ENCODE measurements around the gene CAPNS2. TPM values are rescaled to one million over a fixed set of nuclear protein-coding genes. Genes with fewer than 3 reads are reported as not detected.

The CAPNS2 gene
- total and polyA plus RNA-seq, 3 experiments from 2014 or later = not detected

- H3K27me3 ChIP-seq (ENCODE audit: insufficient read depth, low read length, poor library complexity, severe bottlenecking) = no peaks in the 10 kb centered on the region
- Mint-ChIP-seq H3K36me3 (no peaks in the 10 kb centered on the region), H3K27me3 (peaks cover 0 to 2% of the 10 kb centered on the region in 2 donors), H3K27ac (no peak overlapping the region), H3K4me3 (no peak overlapping the region), H3K4me1 (no peaks in the 10 kb centered on the region), H3K9me3 (no peaks in the 10 kb centered on the region)
- no peaks in the 10 kb centered on the region for H3K4me1 ChIP-seq (ENCODE audit: insufficient read depth, low read length)
- no peak overlapping the region for H3K4me3 ChIP-seq (ENCODE audit: low read length)
- no peaks in the 10 kb centered on the region for H3K9me3 ChIP-seq (ENCODE audit: low read length)
- no peak for DNase-seq
- H3K27ac ChIP-seq (ENCODE audit: low read depth, low read length) = no peak overlapping the region
- no peaks in the 10 kb centered on the region for H3K36me3 ChIP-seq (ENCODE audit: insufficient read depth, low read length)
- POLR2A ChIA-PET = no interaction called here
- CTCF ChIA-PET = no interaction called here
Observed at GRCh38 chr16:55571191-55571897, 4.9 kb downstream of the CAPNS2 start.

- Histone ChIP-seq H3K27ac (ENCODE audit: low read depth, low read length) (no peak overlapping the region), H3K4me1 (ENCODE audit: insufficient read depth, low read length) (no peaks in the 10 kb centered on the region), H3K36me3 (ENCODE audit: insufficient read depth, low read length) (no peaks in the 10 kb centered on the region), H3K27me3 (ENCODE audit: insufficient read depth, low read length, poor library complexity, severe bottlenecking) (no peaks in the 10 kb centered on the region), H3K4me3 (ENCODE audit: low read length) (no peak overlapping the region), H3K9me3 (ENCODE audit: low read length) (no peaks in the 10 kb centered on the region)
- H3K9me3 Mint-ChIP-seq = no peaks in the 10 kb centered on the region
- no peaks in the 10 kb centered on the region for H3K4me1 Mint-ChIP-seq
- ChIA-PET CTCF (no interaction called here), POLR2A (no interaction called here)
- no peak overlapping the region for H3K4me3 Mint-ChIP-seq
- no peak overlapping the region for H3K27ac Mint-ChIP-seq
- no peaks in the 10 kb centered on the region for H3K36me3 Mint-ChIP-seq
- H3K27me3 Mint-ChIP-seq = peaks cover 0 to 2% of the 10 kb centered on the region in 2 donors
- DNase-seq = no peak
Observed at GRCh38 chr16:55572439-55572838, 6.0 kb downstream of the CAPNS2 start.

- H3K4me3 Mint-ChIP-seq = no peak overlapping the region
- POLR2A ChIA-PET = no interaction called here
- CTCF ChIA-PET = no interaction called here
- no peaks in the 10 kb centered on the region for H3K27me3 Mint-ChIP-seq
- H3K4me1 ChIP-seq (ENCODE audit: insufficient read depth, low read length) = no peaks in the 10 kb centered on the region
- no peak for DNase-seq
- H3K27ac ChIP-seq (ENCODE audit: low read depth, low read length) = no peak overlapping the region
- no peaks in the 10 kb centered on the region for H3K36me3 ChIP-seq (ENCODE audit: insufficient read depth, low read length)
- H3K9me3 ChIP-seq (ENCODE audit: low read length) = no peaks in the 10 kb centered on the region
- H3K4me3 ChIP-seq (ENCODE audit: low read length) = no peak overlapping the region
- no peaks in the 10 kb centered on the region for H3K27me3 ChIP-seq (ENCODE audit: insufficient read depth, low read length, poor library complexity, severe bottlenecking)
- no peaks in the 10 kb centered on the region for H3K9me3 Mint-ChIP-seq
- no peaks in the 10 kb centered on the region for H3K36me3 Mint-ChIP-seq
- no peak overlapping the region for H3K27ac Mint-ChIP-seq
- no peaks in the 10 kb centered on the region for H3K4me1 Mint-ChIP-seq
Observed at GRCh38 chr16:55574811-55575210, 8.3 kb downstream of the CAPNS2 start.

GRCh38 chr16:55575496-55575895 lies 9.0 kb downstream of the CAPNS2 start:
- Mint-ChIP-seq H3K27me3 (no peaks in the 10 kb centered on the region), H3K4me3 (no peak overlapping the region), H3K36me3 (no peaks in the 10 kb centered on the region), H3K27ac (no peak overlapping the region), H3K9me3 (no peaks in the 10 kb centered on the region), H3K4me1 (no peaks in the 10 kb centered on the region)
- Histone ChIP-seq H3K4me3 (ENCODE audit: low read length) (no peak overlapping the region), H3K27ac (ENCODE audit: low read depth, low read length) (no peak overlapping the region), H3K9me3 (ENCODE audit: low read length) (no peaks in the 10 kb centered on the region), H3K36me3 (ENCODE audit: insufficient read depth, low read length) (no peaks in the 10 kb centered on the region), H3K4me1 (ENCODE audit: insufficient read depth, low read length) (no peaks in the 10 kb centered on the region), H3K27me3 (ENCODE audit: insufficient read depth, low read length, poor library complexity, severe bottlenecking) (no peaks in the 10 kb centered on the region)
- no peak for DNase-seq
- ChIA-PET POLR2A (no interaction called here), CTCF (no interaction called here)

GRCh38 chr16:55576384-55576783 lies 9.9 kb downstream of the CAPNS2 start:
- H3K27me3 ChIP-seq (ENCODE audit: insufficient read depth, low read length, poor library complexity, severe bottlenecking) = no peaks in the 10 kb centered on the region
- no peak for DNase-seq
- H3K27ac Mint-ChIP-seq = no peak overlapping the region
- CTCF ChIA-PET = no interaction called here
- no peak overlapping the region for H3K4me3 Mint-ChIP-seq
- H3K36me3 ChIP-seq (ENCODE audit: insufficient read depth, low read length) = no peaks in the 10 kb centered on the region
- H3K27ac ChIP-seq (ENCODE audit: low read depth, low read length) = no peak overlapping the region
- H3K27me3 Mint-ChIP-seq = no peaks in the 10 kb centered on the region
- H3K4me3 ChIP-seq (ENCODE audit: low read length) = no peak overlapping the region
- POLR2A ChIA-PET = no interaction called here
- no peaks in the 10 kb centered on the region for H3K9me3 Mint-ChIP-seq
- no peaks in the 10 kb centered on the region for H3K4me1 ChIP-seq (ENCODE audit: insufficient read depth, low read length)
- no peaks in the 10 kb centered on the region for H3K4me1 Mint-ChIP-seq
- no peaks in the 10 kb centered on the region for H3K9me3 ChIP-seq (ENCODE audit: low read length)
- H3K36me3 Mint-ChIP-seq = no peaks in the 10 kb centered on the region

- H3K9me3 Mint-ChIP-seq = no peaks in the 10 kb centered on the region
- H3K36me3 Mint-ChIP-seq = no peaks in the 10 kb centered on the region
Observed at GRCh38 chr16:55577887-55578286, 11.4 kb downstream of the CAPNS2 start.

GRCh38 chr16:55585631-55586030 lies 19.1 kb downstream of the CAPNS2 start:
- Histone ChIP-seq H3K27ac (ENCODE audit: low read depth, low read length) (no peak overlapping the region), H3K36me3 (ENCODE audit: insufficient read depth, low read length) (no peaks in the 10 kb centered on the region), H3K27me3 (ENCODE audit: insufficient read depth, low read length, poor library complexity, severe bottlenecking) (peaks cover 3% of the 10 kb centered on the region), H3K4me3 (ENCODE audit: low read length) (no peak overlapping the region), H3K4me1 (ENCODE audit: insufficient read depth, low read length) (no peaks in the 10 kb centered on the region), H3K9me3 (ENCODE audit: low read length) (no peaks in the 10 kb centered on the region)
- POLR2A ChIA-PET = no interaction called here
- Mint-ChIP-seq H3K27me3 (peaks cover 2 to 30% of the 10 kb centered on the region in 2 donors), H3K36me3 (no peaks in the 10 kb centered on the region), H3K4me3 (no peak overlapping the region), H3K9me3 (peaks cover 0 to 4% (median 0%) of the 10 kb centered on the region in 5 donors), H3K27ac (no peak overlapping the region), H3K4me1 (no peaks in the 10 kb centered on the region)
- CTCF ChIA-PET = no interaction called here
- no peak for DNase-seq

More at GRCh38 chr16:55577887-55578286, 11.4 kb downstream of the CAPNS2 start:
- Histone ChIP-seq H3K27ac (ENCODE audit: low read depth, low read length) (no peak overlapping the region), H3K27me3 (ENCODE audit: insufficient read depth, low read length, poor library complexity, severe bottlenecking) (no peaks in the 10 kb centered on the region), H3K36me3 (ENCODE audit: insufficient read depth, low read length) (no peaks in the 10 kb centered on the region), H3K4me3 (ENCODE audit: low read length) (no peak overlapping the region), H3K9me3 (ENCODE audit: low read length) (no peaks in the 10 kb centered on the region), H3K4me1 (ENCODE audit: insufficient read depth, low read length) (no peaks in the 10 kb centered on the region)
- Mint-ChIP-seq H3K27ac (no peak overlapping the region), H3K4me1 (no peaks in the 10 kb centered on the region), H3K27me3 (peaks cover 0 to 3% of the 10 kb centered on the region in 2 donors), H3K4me3 (no peak overlapping the region)
- DNase-seq = no peak
- CTCF ChIA-PET = no interaction called here
- POLR2A ChIA-PET = no interaction called here

- Histone ChIP-seq H3K36me3 (ENCODE audit: insufficient read depth, low read length) (no peaks in the 10 kb centered on the region), H3K4me3 (ENCODE audit: low read length) (no peak overlapping the region), H3K9me3 (ENCODE audit: low read length) (no peaks in the 10 kb centered on the region), H3K27ac (ENCODE audit: low read depth, low read length) (no peak overlapping the region), H3K4me1 (ENCODE audit: insufficient read depth, low read length) (no peaks in the 10 kb centered on the region), H3K27me3 (ENCODE audit: insufficient read depth, low read length, poor library complexity, severe bottlenecking) (peaks cover 3% of the 10 kb centered on the region)
- no peak for DNase-seq
- Mint-ChIP-seq H3K4me3 (no peak overlapping the region), H3K27me3 (peaks cover 7 to 53% of the 10 kb centered on the region in 2 donors), H3K36me3 (no peaks in the 10 kb centered on the region), H3K4me1 (no peaks in the 10 kb centered on the region), H3K9me3 (peaks cover 0 to 4% (median 0%) of the 10 kb centered on the region in 5 donors), H3K27ac (no peak overlapping the region)
- POLR2A ChIA-PET = no interaction called here
- CTCF ChIA-PET = no interaction called here
Observed at GRCh38 chr16:55588799-55589198, 22.3 kb downstream of the CAPNS2 start.

Data from CD8-positive, alpha-beta memory T cell (primary cell).